ENCODE data around the gene MTRR.
"Not testable (repeated sequence)": the region's sequence is repeated elsewhere in the genome, so short reads cannot be mapped to it uniquely, and the experiment has no call there.

MTRR gene

DNA sequence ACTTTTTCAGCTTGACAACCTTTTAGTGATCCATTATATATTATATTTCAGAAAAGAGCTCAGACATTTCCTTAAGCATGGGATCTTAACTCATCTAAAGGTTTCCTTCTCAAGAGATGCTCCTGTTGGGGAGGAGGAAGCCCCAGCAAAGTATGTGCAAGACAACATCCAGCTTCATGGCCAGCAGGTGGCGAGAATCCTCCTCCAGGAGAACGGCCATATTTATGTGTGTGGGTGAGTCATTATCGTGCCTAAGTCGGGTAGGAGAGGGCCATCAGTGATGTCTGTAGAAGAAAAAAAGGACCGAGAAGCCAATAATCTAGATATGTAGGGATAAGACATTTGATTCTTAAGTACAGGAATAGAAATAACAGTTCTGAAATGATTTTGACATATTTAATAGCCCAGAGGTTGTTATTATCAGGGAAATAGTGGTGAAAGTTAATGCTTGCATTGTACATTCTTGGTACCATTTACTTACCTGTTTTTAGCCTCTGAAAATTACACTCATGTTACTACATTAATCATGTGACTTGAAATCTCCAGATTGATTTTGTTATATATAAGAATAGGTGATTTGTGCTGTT, 28.2 kb downstream of the MTRR start:
- DNase-seq (ENCODE audit: low read depth), result peak; percentile 33

DNA sequence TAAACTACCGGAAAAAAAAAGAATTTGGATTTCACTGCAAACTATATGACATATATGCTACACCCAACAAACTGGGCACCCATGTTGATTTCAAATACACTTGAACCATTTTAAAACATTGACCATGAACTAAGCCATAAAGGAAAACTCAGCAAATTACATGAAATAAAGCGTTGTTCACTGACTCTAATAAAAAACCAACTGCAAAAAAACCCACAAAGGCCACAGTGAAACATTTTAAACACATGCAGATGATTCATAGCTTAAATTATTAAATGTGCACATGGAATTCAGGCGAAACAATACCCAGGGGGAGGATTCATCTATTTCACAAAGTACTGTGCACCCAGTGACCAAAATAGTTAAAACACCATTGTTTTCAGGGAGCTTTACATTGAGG, 33.3 kb downstream of the MTRR start:
- DNase-seq (ENCODE audit: low read depth), result peak; percentile 21

DNA sequence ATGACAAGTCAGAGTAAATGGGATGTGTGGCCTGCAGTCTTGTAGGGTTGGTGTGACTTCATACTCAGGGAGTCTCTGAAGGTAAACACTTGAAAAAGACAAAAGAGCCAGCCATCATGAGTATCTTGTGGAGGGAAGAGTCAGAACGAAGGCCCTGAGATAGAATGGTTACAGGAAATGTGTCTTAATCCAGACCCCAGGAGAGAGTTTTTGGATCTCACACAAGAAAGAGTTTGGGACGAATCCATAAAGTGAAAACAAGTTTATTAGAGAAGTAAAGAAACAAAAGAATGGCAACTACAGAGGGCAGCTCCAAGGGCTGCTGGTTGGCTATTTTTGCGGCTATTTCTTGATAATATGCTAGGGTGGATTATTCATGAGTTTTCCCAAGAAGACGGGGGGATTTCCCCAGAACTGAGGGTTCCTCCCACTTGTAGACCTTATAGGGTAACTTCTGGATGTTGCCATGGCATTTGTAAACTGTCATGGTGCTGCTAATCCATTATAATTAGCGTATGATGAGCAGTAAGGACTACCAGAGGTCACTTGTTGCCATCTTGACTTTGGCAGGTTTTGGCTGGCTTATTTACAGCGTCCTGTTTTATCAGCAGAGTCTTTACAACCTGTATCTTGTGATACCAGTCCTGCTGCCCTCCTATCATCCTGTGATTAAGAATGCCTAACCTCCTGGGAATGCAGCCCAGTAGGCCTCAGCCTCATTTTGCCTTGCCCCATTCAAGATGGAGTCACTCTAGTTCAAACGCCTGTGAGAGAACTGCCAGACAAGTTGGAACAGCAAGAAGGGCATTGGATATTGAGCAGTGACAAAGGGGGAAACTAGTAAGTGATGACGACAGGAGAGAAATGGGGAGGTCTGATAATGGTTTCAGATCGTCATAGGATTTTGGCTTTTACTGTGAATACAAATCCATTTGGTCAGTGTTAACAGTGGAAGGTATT, 34.0 kb downstream of the MTRR start:
- no peak for DNase-seq (ENCODE audit: low read depth)

DNA sequence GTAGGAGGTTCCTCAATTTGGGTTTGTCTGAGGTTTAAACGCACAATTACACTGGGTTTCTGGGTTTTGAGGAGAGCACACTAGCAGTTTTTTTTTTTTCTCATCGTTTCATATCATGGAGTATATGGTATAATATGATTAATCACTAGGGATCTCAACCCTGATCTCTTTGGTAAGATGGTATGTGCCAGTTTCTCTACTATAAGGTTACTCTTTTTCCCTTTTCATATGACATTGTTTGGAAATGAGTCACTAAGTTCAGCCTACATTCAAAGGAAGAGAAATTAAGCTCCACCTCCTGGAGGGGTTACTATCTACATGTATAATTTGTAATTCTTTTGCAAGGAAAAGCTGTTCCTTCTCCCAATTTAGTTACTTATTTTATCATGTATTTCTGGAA, 35.2 kb downstream of the MTRR start:
- peak; percentile 72 for DNase-seq (ENCODE audit: low read depth)

DNA sequence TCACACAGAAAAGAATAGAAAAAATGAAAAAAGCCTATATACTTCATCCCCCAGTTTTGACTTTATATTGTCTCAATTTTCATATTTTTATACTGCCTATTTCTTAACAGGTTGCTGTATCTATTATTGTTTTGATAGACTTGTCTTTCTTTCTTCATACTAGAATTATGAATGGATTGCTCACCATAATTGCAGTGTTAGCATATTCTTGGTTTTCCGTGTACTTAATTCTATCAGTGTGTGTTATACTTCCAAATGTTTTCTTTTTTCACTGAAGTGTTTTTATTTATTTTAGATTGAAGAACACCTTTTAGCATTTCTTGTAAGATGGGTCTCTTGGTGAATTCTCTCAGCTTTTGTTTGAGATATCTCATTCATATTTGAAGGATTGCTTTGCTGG, 38.7 kb downstream of the MTRR start:
- no peak for DNase-seq (ENCODE audit: low read depth)

DNA sequence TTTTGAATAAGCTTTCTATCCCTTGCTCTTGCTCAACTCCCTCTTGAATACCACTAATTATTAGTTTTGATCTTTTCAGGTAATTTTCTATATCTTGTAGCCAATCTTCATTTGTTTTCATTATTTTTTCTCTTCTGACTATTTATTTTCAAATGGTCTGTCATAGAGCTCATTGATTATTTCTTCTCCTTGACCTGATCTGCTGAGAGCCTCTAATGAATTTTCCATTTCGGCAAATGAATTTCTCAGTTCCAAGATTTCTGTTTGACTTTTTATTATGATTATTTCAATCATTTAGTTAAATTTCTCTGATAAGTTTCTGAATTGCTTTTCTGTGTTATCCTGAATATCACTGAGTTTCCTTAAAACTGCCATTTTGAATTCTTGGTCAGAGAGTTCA, 39.4 kb downstream of the MTRR start:
- DNase-seq (ENCODE audit: low read depth), result no peak

DNA sequence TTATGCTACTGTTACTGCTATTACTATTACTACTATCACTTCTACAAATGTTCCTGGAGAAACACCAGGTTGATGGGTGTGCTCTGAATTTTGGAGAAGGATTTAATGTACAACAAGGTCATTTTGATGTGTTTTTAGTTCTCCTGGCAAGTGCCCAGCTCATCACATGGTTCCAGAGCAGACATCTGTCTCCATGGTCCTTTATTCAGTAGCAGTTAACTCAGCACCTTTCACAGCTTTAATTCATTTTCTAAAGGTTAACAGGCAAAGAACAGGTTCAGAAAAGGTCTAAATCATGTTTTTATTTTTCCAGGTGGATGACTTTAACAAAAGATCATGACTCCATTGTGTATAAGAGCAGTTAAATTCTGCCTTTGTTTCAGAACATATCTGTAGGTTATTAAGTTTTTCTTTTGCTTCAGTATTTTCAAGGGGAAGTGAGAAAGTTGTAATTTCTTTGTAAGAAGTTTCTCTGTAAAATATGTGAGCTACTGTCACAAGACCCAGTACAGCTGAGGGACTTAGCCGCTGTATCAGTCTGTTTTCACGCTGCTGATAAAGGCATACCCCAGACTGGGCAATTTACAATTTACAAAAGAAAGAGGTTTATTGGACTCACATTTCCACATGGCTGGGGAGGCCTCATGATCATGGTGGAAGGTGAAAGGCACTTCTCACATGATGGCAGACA, 41.9 kb downstream of the MTRR start:
- no peak for DNase-seq (ENCODE audit: low read depth)

DNA sequence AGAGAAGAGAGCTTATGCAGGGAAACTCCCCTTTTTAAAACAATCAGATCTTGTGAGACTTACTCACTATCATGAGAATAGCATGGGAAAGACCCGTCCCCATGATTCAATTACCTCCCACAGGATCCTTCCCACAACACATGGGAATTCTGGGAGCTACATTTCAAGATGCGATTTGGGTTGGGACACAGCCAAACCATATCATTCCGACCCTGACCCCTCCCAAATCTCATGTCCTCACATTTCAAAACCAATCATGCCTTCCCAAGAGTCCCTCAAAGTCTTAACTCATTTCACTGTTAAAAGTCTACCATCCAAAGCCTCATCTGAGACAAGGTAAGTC, 42.5 kb downstream of the MTRR start:
- not testable (repeated sequence) for DNase-seq (ENCODE audit: low read depth)

DNA sequence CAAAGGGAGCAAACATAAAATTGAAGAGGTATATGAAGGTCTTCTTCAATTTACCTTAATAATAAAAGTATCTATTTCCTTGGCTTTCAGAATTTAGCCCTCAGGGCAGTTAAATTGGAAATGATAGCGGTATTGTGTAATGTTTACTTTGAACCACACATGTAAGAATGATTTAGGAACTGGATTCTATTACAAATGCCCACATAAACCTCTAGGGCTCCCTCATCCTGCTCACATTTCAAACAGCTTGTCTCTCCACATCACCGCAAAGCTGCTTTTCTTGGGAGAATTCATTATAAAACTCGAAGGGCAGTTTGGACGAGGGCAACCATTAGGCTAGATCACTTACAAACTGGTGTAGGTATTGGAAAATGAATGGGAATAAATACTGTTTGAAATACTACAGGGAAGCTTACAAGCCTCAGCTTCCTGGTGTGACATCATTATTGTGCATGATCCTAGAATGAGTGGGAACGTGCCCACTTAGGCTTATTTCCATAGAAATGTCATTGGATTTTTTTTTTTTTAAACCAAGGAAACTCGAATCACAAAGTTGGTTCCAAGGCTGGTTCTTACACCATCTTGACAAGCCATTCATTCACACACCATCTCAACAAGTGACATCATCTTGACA, 47.3 kb downstream of the MTRR start:
- DNase-seq (ENCODE audit: low read depth), result peak; percentile 84

DNA sequence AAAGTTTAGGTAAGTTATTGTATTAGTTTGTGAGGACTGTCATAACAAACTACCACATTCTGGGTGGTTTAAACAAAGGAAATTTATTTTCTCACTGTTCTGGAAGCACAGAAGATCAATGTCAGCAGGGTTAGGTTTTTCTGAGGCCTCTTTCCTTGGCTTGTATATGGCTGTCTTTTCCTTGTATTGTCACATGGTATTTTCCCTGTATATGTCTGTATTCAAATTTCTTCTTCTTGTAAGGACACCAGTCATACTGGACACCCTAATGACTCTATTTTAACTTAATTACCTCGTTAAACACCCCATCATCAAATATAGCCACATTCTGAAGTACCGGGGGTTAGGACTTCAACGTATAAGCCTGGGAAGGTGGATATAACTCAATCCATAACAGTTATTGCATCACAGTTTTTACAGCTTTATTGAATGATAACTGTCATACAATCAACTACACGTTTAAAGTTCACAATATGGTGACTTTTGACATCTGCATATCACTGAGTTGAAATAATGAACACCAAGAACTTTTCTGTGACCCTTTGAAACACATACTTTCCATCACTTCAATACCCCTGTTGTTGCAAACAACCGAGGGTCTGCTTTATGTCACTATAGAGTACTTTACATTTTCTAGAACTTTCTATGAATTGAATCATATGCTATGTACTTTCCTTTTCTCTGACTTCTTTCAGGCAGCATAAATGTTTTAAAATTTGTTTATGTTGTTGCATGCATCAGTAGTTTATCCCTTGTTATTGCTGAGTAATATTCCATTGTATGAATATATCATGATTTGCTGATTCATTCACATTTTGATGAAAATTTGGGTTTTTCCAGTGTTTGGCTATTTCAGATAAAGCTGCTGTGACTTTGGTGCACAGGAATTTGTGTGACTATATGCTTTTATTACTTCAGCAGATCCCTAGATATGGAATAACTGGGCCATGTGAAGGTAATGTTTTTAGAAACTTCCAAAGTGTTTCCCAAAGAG, 48.5 kb downstream of the MTRR start:
- DNase-seq (ENCODE audit: low read depth), result no peak

DNA sequence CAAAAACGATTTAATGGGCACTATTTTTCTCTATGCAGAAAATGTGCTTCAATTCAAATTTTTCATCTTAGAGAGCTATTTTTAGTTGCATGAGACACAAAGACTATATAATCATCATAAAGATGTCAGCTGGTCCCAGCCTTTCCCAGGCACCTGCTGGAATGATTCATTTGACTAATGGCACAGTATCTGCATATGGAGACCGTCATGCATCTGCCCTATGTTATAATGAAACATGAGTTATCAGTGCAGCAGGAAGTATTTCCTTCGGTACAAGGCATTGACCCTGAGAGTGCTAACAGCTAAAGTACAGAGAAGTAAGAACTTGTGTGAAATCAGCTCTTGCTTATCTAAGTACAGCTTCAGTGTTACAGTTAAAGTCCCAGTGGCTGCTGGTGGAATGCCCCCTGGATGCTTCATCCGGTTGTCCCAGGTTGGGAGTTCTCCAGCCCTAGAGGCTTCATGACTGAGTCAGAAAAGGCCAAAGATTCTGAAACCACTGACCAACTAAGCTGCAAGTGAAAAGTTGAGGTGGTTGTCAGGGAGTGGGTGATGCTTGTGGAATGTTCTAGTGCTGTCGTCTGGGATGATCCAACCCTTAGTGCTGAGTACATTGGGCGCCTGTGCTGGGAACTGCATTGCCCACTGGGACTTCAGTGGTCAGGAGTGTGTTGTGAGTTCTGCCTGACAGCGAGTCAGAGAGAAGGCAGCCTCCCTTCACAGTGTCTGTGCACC, 57.2 kb downstream of the MTRR start:
- DNase-seq (ENCODE audit: low read depth), result peak; percentile 69

DNA sequence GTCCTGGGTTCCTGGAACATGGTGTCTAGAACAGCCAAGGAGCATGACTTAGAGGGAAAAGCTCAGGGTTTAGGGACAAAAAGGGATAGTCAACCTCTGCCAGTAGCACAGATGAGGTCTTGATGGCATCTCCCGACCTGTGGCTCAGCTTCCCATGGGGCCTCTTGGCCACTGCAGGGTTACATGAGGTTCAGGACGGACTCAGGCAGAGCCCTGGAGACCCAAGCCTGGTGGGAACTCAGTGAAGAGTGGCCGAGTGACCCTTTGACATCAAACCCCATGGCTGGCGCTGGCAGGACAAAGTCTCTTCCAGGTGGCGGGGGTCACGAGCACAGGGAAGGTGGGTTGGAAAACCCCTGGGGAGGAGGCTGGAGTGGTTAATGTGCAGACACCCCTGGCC, 57.8 kb downstream of the MTRR start:
- no peak for DNase-seq (ENCODE audit: low read depth)

DNA sequence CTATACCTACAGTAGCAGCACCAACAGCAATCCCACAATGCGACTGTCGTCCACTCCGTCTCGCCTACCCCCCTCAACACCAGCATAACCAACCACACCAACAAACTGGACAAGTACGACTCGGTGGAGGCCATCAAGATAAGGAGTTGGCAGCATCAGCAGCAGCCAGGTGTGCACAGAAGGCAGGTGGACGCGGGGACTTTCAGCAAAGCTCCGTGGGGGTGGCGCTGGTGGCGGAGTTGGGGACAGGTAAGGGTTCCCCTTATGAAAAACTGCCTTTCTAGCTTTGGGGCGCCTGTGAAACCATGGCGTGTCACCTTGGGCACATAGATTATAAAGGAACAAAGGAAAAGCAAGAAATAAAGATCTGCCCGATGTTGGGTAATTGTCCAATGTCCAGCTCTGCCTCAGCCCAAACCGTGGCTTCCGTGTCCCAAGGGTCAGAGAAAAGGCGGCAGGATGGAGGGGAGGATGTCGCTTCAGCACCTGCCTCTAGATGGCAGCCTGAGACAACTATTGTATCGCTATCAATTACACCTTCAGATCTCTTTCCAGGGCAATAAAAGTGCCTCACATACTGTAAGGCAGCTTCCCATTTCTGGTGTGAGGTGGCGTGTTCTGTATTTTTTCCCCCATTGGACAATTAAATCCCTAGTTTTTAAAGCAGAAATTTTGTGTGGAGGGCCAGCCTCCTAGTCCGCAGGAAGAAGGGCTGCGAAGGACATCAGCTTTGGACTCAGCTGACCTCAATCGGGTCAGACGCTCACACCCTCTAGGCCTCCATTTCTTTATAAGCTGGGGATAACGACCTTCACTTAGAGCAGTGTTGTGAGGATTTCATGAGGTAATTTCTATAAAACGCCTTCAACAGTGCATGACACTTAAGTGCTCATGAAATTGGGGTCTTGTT, 58.8 kb downstream of the MTRR start:
- peak; percentile 39 for DNase-seq (ENCODE audit: low read depth)

DNA sequence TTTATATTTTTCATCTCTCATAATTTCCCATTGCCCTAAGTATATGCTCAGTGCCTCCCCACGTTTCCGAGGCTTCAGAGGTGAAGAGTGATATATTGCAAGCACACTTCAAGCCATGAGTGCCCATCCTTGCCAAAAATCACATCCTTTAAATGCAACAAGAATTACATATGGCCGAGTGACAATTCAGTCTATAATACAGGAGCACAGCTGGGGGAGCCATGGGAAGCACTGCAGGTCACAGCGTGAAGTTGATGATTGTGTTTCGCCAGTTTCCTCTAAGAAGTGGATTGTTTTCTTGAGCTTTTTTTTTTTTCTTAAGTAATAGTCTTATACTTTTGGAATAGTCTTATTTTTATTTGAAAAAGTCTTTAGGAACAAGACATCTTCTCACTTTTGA, 61.1 kb downstream of the MTRR start:
- DNase-seq (ENCODE audit: low read depth), result no peak

DNA sequence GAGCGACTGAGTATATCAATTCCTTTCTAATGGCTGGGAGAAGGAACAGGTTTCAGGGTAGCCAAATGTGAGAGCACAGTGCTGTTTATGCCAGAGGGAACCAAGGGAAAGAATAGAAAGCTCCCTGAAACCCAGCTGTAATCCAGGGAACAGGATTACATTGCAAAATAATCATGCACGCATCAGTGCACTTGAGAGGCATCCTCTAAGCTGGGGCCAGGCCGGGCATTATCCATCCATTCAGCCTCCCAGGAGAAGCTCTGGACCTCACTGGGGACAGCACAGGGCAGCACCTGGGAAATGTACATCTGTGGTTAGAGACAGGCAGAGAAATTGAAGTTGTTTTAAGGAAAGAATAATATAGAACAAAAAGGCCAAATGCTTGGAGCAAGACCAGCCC, 72.7 kb downstream of the MTRR start:
- no peak for DNase-seq (ENCODE audit: low read depth)

DNA sequence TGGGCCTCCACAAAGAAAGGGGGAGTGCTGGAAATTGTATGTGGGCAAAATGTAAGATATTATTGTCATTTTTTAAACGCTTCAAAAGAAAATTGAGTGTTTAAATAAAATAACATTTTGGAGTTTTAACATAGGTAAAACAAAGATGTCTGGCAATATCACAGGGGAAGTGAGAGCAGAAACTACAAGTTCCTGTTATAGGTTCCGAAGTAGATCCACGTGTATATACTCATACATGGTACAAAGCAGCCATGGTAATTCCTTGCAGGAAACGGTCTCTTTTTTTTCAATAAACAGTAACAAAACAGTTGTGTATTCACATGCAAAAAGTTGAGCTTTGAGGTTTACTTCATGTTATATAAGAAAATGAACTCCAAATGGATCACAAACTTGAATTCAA, 78.4 kb downstream of the MTRR start:
- no peak for DNase-seq (ENCODE audit: low read depth)
